ENCODE measurements around the gene PDLIM5. TPM values are rescaled to one million over a fixed set of nuclear protein-coding genes. Genes with fewer than 3 reads are reported as not detected.

The PDLIM5 gene
- total RNA-seq, 1 experiment from 2014 or later, result 158 TPM

DNA sequence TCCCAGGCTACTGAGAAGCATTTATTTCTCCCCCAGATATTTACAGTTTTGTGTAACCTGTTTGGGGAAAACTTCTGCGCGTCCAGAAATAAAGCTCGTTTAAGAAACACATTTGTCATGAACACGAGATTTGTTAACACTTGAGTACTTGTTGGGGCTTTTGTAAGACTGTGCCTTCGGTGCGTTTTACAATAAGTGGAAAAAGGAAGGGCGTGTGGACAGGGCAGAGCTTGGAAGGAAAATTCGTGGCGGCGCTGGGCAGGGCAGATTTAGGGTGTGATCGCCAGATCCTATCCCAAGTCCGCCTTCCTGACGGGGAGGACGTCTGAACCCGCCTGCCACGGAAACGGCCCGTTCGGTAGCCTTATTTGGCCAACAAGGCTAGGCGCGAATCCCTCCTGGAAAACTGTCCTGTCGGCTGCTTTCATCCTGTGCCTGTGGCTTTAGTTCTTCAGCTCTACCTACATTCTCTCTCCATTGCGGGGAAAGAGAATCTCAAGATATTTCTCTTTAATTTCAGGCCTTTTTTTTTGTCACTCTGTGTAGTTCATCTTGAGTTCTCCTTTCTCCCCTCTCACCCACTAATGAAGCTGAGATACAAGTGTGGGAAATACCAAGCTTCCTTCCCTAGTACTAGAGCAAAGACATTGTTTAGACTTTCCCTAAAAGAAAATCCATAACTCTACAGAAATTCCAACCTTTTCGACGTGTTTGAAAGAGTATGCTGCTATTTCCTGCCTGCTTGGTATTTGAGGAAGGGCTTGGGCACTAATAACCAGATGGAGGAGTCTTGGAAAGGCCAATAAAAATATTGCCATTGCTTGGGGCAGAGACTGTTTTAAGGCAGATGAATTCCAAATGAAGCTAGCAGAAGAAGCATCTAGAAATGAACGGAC, 982 bp downstream of the PDLIM5 start:
- ChIA-PET POLR2A (interaction anchor here (0.6 to 9.3 kb wide), 43 partner anchors 8 to 639 kb away, joined by 3 to 288 read pairs (median 6); partner anchors contain the start of gene BMPR1B), CTCF (interaction anchor here (0.6 to 3.9 kb wide), 9 partner anchors 36 to 438 kb away, joined by 3 to 41 read pairs (median 3); no protein-coding TSS in a partner anchor)
- Mint-ChIP-seq H3K36me3 (ENCODE audit: insufficient read depth, unreplicated experiment) (peaks cover 28% of the 10 kb centered on the region), H3K27ac (ENCODE audit: low read depth, unreplicated experiment) (peak overlapping the region; percentile 85), H3K27me3 (ENCODE audit: insufficient read depth, unreplicated experiment) (no peaks in the 10 kb centered on the region), H3K9me3 (ENCODE audit: unreplicated experiment) (no peaks in the 10 kb centered on the region), H3K4me1 (ENCODE audit: insufficient read depth, unreplicated experiment) (peaks cover 23% of the 10 kb centered on the region), H3K4me3 (ENCODE audit: unreplicated experiment) (peak overlapping the region; percentile 73)
- intact Hi-C loops (cut with micrococcal nuclease), result loop anchor here (1.0 to 5.0 kb wide), 7 partner anchors 36 to 150 kb away; no protein-coding TSS in a partner anchor
- BruUV-seq (replicated peaks), result TSS peak; percentile 37
- peak; percentile 95 for DNase-seq (ENCODE audit: unreplicated experiment)
- TF ChIP-seq, protein P1, sequence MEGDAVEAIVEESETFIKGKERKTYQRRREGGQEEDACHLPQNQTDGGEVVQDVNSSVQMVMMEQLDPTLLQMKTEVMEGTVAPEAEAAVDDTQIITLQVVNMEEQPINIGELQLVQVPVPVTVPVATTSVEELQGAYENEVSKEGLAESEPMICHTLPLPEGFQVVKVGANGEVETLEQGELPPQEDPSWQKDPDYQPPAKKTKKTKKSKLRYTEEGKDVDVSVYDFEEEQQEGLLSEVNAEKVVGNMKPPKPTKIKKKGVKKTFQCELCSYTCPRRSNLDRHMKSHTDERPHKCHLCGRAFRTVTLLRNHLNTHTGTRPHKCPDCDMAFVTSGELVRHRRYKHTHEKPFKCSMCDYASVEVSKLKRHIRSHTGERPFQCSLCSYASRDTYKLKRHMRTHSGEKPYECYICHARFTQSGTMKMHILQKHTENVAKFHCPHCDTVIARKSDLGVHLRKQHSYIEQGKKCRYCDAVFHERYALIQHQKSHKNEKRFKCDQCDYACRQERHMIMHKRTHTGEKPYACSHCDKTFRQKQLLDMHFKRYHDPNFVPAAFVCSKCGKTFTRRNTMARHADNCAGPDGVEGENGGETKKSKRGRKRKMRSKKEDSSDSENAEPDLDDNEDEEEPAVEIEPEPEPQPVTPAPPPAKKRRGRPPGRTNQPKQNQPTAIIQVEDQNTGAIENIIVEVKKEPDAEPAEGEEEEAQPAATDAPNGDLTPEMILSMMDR (IDR thresholded peaks at IDR 0.05; ENCODE audit: unreplicated experiment), result no peak

DNA sequence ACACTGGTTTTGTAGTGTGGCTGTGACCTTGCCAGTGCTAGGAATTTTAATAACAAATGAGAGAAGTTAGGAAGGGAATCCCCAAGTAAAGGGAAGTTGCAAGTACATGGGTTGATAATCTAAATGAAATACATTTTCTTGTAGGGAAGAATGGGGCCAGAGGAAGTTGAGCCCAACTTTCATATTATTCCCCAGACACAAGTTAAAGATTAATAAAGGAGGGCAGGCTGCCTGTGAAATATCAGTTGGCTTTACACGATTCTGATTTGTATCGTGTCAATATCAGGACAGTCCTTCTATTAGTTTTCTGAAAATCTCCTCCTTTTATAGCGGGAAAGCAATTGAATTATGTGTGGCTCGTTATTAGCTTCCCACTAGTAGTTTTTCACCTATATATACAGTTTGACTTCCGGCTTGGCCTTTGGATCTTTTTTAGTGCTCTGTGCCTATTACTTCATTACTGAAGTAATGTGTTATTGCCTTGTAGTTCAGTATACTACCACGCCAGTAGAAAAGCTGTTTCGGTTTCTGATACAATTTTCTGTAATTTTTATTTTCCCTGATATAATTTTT, 1.7 kb downstream of the PDLIM5 start:
- ChIA-PET POLR2A (interaction anchor here (0.6 to 9.3 kb wide), 36 partner anchors 10 to 695 kb away, joined by 3 to 288 read pairs (median 6); no protein-coding TSS in a partner anchor), CTCF (interaction anchor here (0.6 to 3.9 kb wide), 9 partner anchors 35 to 177 kb away, joined by 3 to 41 read pairs (median 4); no protein-coding TSS in a partner anchor)
- peak overlapping the region; percentile 73 for H3K4me3 Mint-ChIP-seq (ENCODE audit: unreplicated experiment)
- H3K27me3 Mint-ChIP-seq (ENCODE audit: insufficient read depth, unreplicated experiment), result no peaks in the 10 kb centered on the region
- peaks cover 28% of the 10 kb centered on the region for H3K36me3 Mint-ChIP-seq (ENCODE audit: insufficient read depth, unreplicated experiment)
- TF ChIP-seq, protein P1 (IDR thresholded peaks at IDR 0.05; ENCODE audit: unreplicated experiment), result no peak
- intact Hi-C loops (cut with micrococcal nuclease), result loop anchor here (1.0 to 5.0 kb wide), 5 partner anchors 35 to 151 kb away; no protein-coding TSS in a partner anchor
- BruUV-seq (replicated peaks), result TSS peak; percentile 91
- H3K9me3 Mint-ChIP-seq (ENCODE audit: unreplicated experiment), result no peaks in the 10 kb centered on the region
- H3K27ac Mint-ChIP-seq (ENCODE audit: low read depth, unreplicated experiment), result peak overlapping the region; percentile 85
- H3K4me1 Mint-ChIP-seq (ENCODE audit: insufficient read depth, unreplicated experiment), result peaks cover 15% of the 10 kb centered on the region
- DNase-seq (ENCODE audit: unreplicated experiment), result peak; percentile 47

DNA sequence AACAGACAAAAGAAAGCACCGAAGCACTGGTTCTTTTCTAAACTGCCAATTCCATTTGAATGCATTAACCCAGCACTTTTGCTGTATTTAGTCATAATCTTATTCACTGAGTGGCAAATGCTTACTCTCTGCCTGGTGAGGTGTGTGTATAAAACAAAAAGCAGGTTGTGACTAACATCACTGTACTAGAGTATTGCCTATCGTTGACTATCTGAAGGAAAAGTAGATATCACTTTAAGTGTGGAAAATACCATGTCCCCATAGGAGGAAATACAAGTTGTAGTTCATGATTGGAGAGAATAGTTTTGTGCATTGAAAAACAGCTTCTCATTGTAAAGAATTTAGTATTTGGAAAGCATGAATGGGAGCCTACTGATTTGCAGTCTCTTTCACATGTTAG, 2.7 kb downstream of the PDLIM5 start:
- Mint-ChIP-seq H3K36me3 (ENCODE audit: insufficient read depth, unreplicated experiment) (peaks cover 33% of the 10 kb centered on the region), H3K27me3 (ENCODE audit: insufficient read depth, unreplicated experiment) (no peaks in the 10 kb centered on the region), H3K9me3 (ENCODE audit: unreplicated experiment) (no peaks in the 10 kb centered on the region), H3K4me3 (ENCODE audit: unreplicated experiment) (peak overlapping the region; percentile 73), H3K4me1 (ENCODE audit: insufficient read depth, unreplicated experiment) (peaks cover 24% of the 10 kb centered on the region), H3K27ac (ENCODE audit: low read depth, unreplicated experiment) (peak overlapping the region; percentile 85)
- TF ChIP-seq, protein P1 (IDR thresholded peaks at IDR 0.05; ENCODE audit: unreplicated experiment), result no peak
- DNase-seq (ENCODE audit: unreplicated experiment), result peak; percentile 42
- intact Hi-C loops (cut with micrococcal nuclease), result loop anchor here (5.0 kb wide), 2 partner anchors 128 to 152 kb away; no protein-coding TSS in a partner anchor
- BruUV-seq (replicated peaks), result no TSS peak
- ChIA-PET CTCF (interaction anchor here (0.7 to 3.9 kb wide), 4 partner anchors 41 to 149 kb away, joined by 3 to 41 read pairs (median 6); no protein-coding TSS in a partner anchor), POLR2A (interaction anchor here (0.5 to 9.3 kb wide), 27 partner anchors 9 to 632 kb away, joined by 3 to 288 read pairs (median 4); no protein-coding TSS in a partner anchor)

Data from MCF 10A (cell line).